KG1 (cell line): ENCODE results near the gene HEYL.

Source experiments
- DNase-seq: peaks from one replicate; lab custom pipeline; 2025; lab: John Stamatoyannopoulos, UW

The HEYL gene

GRCh38 chr1:39663559-39663958 lies 24.1 kb upstream of the HEYL start:
- DNase-seq = no peak

GRCh38 chr1:39662861-39663260 lies 23.4 kb upstream of the HEYL start:
- no peak for DNase-seq

GRCh38 chr1:39659538-39659937 lies 20.1 kb upstream of the HEYL start:
- no peak for DNase-seq

- no peak for DNase-seq
These were observed 19.7 kb upstream of the HEYL start for GRCh38 chr1:39659110-39659509.

GRCh38 chr1:39657923-39658485 lies 18.6 kb upstream of the HEYL start:
- peak; percentile 30 for DNase-seq

- no peak for DNase-seq
These were observed 18.0 kb upstream of the HEYL start for GRCh38 chr1:39657402-39657801.

GRCh38 chr1:39656391-39656790 lies 16.9 kb upstream of the HEYL start:
- no peak for DNase-seq

- no peak for DNase-seq
These were observed 16.3 kb upstream of the HEYL start for GRCh38 chr1:39655578-39656268.

- DNase-seq = no peak
These were observed 14.8 kb upstream of the HEYL start for GRCh38 chr1:39654291-39654690.

- peak; percentile 11 for DNase-seq
These were observed 14.1 kb upstream of the HEYL start for GRCh38 chr1:39653546-39654031.

GRCh38 chr1:39652554-39652953 lies 13.1 kb upstream of the HEYL start:
- no peak for DNase-seq

- no peak for DNase-seq
These were observed 12.7 kb upstream of the HEYL start for GRCh38 chr1:39652105-39652504.

GRCh38 chr1:39650431-39650830 lies 11.0 kb upstream of the HEYL start:
- no peak for DNase-seq

GRCh38 chr1:39649636-39650185 lies 10.3 kb upstream of the HEYL start:
- DNase-seq = no peak

GRCh38 chr1:39648496-39648895 lies 9.1 kb upstream of the HEYL start:
- DNase-seq = no peak

- DNase-seq = no peak
These were observed 7.8 kb upstream of the HEYL start for GRCh38 chr1:39647247-39647646.

GRCh38 chr1:39646232-39647081 lies 7.0 kb upstream of the HEYL start:
- DNase-seq = no peak

- DNase-seq = no peak
These were observed 6.1 kb upstream of the HEYL start for GRCh38 chr1:39645411-39646043.

- no peak for DNase-seq
These were observed 4.3 kb upstream of the HEYL start for GRCh38 chr1:39643705-39644104.

- no peak for DNase-seq
These were observed 3.4 kb upstream of the HEYL start for GRCh38 chr1:39642796-39643195.

GRCh38 chr1:39640861-39641260 lies 1.4 kb upstream of the HEYL start:
- DNase-seq = no peak

- DNase-seq = no peak
These were observed 508 bp downstream of the HEYL start for GRCh38 chr1:39638965-39639304.
